HK-2 (cell line): Measurements from ENCODE around the gene SIRT6.
"Not testable (repeated sequence)": the region's sequence is repeated elsewhere in the genome, so short reads cannot be mapped to it uniquely, and the experiment has no call there.

ENCODE experiments used
- DNase-seq: peaks from one replicate; pipeline ENCODE4 v3.0.0-alpha.2; 2018; ENCODE audit not compliant: unreplicated experiment

Gene SIRT6

GRCh38 chr19:4182084-4182810 is at the start of gene SIRT6, which contains the start of gene ANKRD24:
Gene SIRT6, minus strand, starts transcription at chr19:4182563. Its CDS starts 24 bp downstream, at chr19:4182539.
Gene ANKRD24, plus strand, starts transcription at chr19:4182689. Its CDS starts 3,737 bp downstream, at chr19:4186426.
- peak; percentile 93 for DNase-seq

DNA sequence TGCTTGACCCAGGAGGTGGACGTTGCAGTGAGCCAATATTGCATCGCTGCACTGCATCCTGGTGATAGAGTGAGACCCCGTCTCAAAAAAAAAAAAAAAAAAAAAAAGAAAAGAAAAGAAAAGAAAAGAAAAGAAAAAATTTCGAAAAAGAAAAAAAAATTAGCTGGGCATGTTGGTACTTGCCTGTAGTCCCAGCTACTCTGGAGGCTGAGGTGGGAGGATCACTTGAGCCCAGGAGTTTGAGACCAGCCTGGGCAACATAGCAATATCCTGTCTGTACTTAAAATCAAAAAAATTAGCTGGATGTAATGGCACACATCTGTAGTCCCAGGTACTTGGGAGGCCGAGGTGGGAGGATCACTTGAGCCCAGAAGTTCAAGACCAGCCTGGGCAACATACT is 49.8 kb upstream of the SIRT6 start:
- DNase-seq, result not testable (repeated sequence)

DNA sequence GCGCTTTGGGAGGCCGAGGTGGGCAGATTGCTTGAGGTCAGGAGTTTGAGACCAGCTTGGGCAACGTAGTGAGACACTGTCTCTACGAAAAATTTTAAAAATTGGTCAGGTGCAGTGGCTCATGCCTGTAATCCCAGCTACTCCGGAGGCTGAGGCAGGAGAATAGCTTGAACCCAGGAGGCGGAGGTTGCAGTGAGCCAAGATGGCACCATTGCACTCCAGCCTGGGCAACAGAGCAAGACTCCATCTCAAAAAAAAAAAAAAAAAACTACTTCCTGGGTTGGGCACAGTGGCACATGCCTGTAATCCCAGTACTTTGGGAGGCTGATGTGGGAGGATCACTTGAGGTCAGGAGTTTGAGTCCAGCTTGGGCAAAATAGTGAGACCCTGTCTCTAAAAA is 49.2 kb upstream of the SIRT6 start:
- not testable (repeated sequence) for DNase-seq

DNA sequence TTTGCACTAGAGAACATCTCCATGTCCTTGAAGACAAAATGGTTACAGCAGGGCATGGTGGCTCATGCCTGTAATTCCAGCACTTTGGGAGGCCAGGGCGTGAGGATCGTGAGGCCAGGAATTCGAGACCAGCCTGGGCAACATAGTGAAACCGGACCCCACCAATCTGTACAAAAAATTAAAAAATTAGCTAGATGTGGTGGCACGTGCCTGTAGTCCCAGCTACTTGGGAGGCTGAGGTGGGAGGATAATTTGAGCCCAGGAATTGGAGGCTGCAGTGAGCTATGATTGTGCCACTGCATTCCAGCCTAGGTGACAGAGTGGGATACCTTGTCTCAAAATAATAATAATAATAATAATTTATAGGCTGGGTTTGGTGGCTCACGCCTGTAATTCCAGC is 47.9 kb upstream of the SIRT6 start:
- DNase-seq, result not testable (repeated sequence)

GRCh38 chr19:4229179-4229931 is 47.0 kb upstream of the SIRT6 start, which contains the start of gene EBI3:
Gene EBI3, plus strand, starts transcription at chr19:4229523. Its CDS starts 28 bp downstream, at chr19:4229551.
- DNase-seq, result peak; percentile 88

- no peak for DNase-seq
Observed at GRCh38 chr19:4228765-4229178, 46.4 kb upstream of the SIRT6 start.

GRCh38 chr19:4227771-4228170 is 45.4 kb upstream of the SIRT6 start:
- no peak for DNase-seq

DNA sequence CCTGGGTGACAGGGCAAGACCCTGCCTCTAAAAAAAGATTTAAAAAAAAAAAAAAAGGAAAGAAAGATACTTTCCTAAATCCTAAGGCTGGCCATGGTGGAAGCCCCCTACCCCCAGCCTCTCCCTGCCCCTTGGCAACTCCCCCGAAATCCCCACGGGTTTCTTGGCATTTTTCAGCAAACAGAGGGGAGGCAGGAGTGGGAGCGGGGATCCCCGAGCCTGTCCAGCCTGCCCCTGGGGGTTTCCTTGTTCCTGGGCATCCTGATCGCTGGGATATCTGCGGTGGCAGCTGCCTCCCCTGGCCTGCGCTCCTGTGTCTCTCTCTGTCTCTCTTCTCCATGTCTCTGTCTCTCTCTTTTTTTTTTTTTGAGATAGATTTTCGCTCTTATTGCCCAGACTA is 43.5 kb upstream of the SIRT6 start:
- no peak for DNase-seq

DNA sequence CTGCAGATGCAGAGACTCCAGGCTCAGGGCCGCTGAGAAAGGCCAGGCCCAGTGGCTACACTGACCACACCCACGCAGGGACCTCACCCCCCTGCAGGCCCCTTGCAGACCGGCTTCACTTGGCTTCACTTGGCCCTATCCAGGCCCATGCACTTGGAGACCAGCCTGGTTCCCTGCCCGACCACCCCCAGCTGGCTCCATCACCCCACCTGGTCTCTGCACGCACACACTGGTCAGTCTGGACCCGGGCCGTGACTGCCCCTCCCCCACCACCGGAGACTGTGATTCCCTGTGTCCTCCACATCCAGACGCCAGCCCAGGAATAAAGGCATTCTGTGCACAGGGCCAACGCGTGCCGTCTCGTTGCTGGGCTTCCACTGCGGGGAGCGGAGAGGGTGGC is 42.1 kb upstream of the SIRT6 start:
- no peak for DNase-seq

- DNase-seq, result no peak
Observed at GRCh38 chr19:4220188-4220587, 37.8 kb upstream of the SIRT6 start.

DNA sequence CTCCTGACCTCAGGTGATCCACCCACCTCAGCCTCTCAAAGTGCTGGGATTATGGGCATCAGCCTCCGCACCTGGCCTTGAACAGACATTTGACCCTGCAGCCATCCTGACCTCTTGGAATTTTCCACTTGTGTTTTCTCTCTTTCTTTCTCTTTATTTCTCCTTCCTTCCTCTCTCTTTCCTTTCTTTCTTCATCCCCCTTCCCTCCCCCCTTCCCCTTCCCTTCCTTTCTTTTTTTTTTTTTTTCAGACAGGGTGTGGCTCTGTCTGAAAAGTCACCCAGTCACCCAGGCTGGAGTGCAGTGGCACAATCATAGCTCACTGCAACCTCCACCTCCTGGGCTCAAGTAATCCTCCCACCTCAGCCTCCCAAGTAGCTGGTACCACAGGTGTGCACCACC is 36.2 kb upstream of the SIRT6 start:
- DNase-seq, result not testable (repeated sequence)

DNA sequence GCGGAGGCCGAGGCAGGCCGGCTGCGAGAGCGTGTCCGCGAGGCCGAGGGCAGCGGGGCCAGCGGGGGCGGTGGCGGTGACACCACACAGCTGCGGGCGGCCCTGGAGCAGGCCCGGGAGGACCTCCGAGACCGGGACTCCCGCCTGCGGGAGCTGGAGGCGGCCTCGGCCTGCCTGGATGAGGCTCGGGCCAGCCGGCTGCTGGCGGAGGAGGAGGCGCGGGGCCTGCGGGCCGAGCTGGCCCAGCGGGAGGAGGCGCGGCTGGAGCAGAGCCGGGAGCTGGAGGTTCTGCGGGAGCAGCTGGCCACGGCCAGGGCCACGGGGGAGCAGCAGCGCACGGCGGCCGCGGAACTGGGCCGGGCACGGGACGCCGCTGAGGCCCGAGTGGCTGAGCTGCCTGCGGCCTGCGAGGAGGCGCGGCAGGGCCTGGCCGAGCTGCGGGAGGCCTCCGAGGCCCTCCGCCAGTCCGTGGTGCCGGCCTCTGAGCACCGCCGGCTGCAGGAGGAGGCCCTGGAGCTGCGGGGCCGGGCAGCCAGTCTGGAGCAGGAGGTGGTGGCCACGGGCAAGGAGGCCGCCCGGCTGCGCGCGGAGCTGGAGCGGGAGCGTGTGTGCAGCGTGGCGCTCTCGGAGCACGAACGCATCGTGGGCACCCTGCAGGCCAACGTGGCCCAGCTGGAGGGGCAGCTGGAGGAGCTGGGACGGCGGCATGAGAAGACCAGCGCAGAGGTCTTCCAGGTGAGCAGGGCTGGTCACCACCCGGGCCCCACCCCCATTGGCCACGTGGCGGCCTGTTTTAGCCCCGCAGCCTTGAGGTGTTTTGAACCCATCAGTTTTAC is 35.3 kb upstream of the SIRT6 start:
- no peak for DNase-seq

GRCh38 chr19:4216846-4217245 is 34.5 kb upstream of the SIRT6 start:
- no peak for DNase-seq

- no peak for DNase-seq
Observed at GRCh38 chr19:4215807-4216206, 33.4 kb upstream of the SIRT6 start.

DNA sequence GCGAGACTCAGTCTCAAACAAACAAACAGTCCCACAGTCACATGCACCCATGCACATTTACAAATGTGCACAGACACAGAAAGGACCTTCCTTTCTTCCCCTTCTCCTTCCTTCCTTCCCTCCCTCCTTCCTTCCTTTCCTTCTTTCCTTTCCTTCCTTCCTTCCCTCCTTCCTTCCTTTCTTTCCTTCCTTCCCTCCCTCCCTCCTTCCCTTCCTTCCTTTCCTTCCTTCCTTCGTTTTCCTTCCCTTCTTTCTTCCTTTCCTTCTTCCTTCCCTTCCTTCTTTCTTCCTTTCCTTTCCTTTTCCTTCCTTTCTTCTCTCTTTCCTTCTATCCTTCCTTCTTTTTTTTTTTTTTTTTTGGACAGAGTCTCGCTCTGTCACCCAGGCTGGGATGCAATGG is 30.8 kb upstream of the SIRT6 start:
- no peak for DNase-seq

DNA sequence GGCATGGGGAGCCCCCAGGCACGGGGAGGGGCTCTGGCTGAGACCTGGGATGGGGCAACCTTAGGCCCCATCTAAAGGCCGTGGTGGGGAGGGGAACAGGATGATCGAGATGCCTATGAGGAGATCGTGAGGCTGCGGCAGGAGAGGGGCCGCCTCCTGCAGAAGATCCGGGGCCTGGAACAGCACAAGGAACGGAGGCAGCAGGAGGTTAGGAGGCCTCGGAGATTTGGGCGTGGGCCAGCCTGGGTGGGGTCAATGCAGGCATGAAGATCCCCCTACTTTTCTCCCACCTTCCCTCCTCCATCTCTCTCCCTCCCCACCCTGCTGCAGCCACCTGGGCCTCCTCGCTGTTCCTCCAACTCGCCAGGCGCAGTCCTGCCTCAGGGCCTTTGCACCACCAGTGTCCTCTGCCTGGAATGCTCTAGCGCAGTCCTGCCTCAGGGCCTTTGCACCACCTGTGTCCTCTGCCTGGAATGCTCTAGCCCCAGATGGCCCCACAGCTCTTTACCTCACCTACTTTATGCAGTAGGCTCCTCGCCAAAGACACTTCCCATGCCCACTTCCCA is 27.9 kb upstream of the SIRT6 start:
- no peak for DNase-seq

- DNase-seq, result peak; percentile 75
Observed at GRCh38 chr19:4208385-4209094, 26.2 kb upstream of the SIRT6 start.

- peak; percentile 26 for DNase-seq
Observed at GRCh38 chr19:4206818-4207484, 24.6 kb upstream of the SIRT6 start.

GRCh38 chr19:4201798-4202197 is 19.4 kb upstream of the SIRT6 start:
- no peak for DNase-seq

DNA sequence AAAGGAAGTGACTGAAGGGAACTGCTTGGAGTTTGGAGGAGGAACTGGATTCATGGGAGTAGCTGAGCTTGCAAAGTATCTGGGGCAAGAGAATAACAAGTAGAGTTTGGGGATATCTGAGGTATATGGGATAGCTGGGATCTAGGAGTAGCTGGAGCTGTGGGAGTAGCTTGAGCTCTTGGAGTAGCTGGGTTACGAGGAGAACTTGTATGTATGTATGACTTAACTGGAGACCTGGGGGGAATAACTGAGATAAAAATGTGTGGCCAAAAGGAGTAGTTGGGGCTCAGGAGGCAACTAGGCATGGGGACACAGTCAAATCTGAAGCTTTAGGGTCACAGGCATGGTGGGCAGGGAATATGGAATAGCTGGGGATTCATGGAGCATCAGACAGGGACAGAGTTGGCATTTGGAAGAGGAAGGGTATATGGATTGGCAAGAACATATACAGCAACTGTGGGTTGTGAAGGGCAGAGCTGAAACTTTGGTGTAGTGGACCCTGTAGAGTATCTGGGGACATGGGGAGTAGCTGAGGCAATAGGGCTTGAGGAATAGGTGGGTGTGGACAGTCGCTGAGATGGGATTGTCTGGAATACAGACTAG is 18.7 kb upstream of the SIRT6 start:
- DNase-seq, result no peak
